Fibroblast of mammary gland (primary cell): Measurements from ENCODE around the gene IFT74.

Experiments used
- DNase-seq: peaks from one replicate; pipeline ENCODE4 v3.0.0-alpha.2; 2010; ENCODE audit warnings: low read depth
- H3K4me3 ChIP-seq: 2 replicates; pipeline ENCODE4 v1.5.1; 2011; ENCODE audit warnings: low read depth, mild to moderate bottlenecking, low read length, moderate library complexity; ENCODE audit not compliant: control insufficient read depth
- TF ChIP-seq, protein P1 (sequence below): conservative IDR thresholded peaks from 2 replicates; pipeline ENCODE4 v1.5.1; 2011; ENCODE audit warnings: low read depth, low read length, inconsistent platforms; ENCODE audit not compliant: control insufficient read depth, insufficient read depth

The IFT74 gene

GRCh38 chr9:27054125-27054524 lies 97.9 kb downstream of the IFT74 start:
- H3K4me3 ChIP-seq = no peak overlapping the region
- TF ChIP-seq, protein P1, sequence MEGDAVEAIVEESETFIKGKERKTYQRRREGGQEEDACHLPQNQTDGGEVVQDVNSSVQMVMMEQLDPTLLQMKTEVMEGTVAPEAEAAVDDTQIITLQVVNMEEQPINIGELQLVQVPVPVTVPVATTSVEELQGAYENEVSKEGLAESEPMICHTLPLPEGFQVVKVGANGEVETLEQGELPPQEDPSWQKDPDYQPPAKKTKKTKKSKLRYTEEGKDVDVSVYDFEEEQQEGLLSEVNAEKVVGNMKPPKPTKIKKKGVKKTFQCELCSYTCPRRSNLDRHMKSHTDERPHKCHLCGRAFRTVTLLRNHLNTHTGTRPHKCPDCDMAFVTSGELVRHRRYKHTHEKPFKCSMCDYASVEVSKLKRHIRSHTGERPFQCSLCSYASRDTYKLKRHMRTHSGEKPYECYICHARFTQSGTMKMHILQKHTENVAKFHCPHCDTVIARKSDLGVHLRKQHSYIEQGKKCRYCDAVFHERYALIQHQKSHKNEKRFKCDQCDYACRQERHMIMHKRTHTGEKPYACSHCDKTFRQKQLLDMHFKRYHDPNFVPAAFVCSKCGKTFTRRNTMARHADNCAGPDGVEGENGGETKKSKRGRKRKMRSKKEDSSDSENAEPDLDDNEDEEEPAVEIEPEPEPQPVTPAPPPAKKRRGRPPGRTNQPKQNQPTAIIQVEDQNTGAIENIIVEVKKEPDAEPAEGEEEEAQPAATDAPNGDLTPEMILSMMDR = no peak
- DNase-seq = no peak

DNA sequence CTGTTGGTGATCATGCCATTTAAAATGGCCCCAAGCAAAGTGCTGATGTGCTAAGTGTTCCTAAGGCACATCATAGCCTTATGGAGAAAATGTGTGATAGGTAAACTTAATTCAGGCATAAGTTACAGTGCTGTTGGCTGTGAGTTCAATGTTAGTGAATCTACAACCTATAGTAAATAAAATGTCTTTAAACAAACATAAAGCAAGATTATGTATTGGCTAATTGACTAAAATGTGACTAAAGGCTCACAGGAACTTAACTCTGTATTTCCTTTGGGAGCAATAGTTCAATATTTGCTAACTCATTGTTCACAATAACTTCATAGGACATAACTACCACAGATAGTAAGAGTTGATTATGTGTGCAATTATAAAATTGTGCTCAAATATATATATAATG lies 98.6 kb downstream of the IFT74 start:
- TF ChIP-seq, protein P1 = no peak
- no peak for DNase-seq
- no peak overlapping the region for H3K4me3 ChIP-seq

DNA sequence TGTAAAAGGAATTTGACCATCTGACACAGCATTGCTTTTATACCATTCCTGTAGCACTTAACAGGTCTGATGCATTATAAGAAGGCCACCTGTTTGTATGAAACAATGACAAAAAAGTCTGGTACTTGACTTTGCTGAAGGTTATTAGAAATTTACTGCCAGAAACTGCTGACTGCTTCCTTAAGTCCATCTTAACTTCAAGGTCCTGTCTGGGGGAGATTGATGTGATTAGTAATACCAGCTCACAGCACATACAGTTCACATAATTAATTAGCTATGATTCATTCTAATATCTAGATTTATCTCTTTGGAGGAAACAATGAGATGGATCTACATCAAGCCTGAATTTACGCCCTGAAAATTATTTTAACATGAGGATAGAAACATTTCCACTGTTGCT lies 103.2 kb downstream of the IFT74 start:
- H3K4me3 ChIP-seq = no peak overlapping the region
- TF ChIP-seq, protein P1 = no peak
- DNase-seq = peak; percentile 16

- no peak for DNase-seq
- H3K4me3 ChIP-seq = no peak overlapping the region
- TF ChIP-seq, protein P1 = no peak
Measured at GRCh38 chr9:27059907-27060306, 103.7 kb downstream of the IFT74 start.

GRCh38 chr9:27065288-27065687 lies 109.1 kb downstream of the IFT74 start:
- TF ChIP-seq, protein P1 = no peak
- H3K4me3 ChIP-seq = no peak overlapping the region
- DNase-seq = peak; percentile 12

DNA sequence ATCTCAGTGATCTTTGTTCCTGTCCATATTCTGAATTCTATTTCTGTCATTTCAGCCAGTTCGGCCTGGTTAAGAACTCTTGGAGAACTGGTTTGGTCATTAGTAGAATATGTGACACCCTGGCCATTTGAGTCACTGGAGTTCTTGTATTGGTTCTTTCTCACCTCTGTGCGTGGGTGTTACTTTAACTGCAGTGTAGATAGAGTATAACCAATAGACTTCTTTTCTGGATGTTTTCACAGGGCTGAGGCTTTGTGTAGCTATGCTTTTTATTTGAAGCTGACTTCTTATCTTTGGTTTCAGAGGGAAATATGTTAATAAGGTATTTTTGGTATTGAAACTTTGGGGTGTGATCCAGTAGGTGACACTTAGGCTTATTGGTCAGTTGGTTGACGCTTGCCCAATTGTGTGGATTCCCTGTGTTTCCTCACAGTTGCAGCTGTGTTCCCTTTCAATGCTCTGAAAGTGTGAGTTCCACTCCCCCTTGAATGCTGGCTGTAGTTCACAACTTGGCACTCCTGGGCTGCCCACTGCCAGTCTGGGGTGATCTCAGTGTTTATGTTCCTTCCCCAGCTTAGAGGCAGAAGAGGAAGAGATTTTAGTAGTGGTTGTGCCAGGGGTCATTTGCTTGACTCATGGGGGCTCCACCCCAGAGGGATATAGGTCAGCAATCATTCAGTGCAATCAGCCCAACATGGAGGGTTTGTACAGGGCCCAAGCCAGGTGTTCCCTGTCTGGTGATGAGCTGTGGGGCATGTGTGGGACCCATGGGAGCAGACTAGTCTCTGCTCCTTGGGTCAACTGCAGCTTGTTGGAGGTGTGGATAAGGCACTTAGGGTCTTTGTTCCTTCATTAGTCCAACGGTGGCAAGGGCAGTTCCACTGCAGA lies 117.9 kb downstream of the IFT74 start:
- no peak for DNase-seq
- H3K4me3 ChIP-seq = no peak overlapping the region
- TF ChIP-seq, protein P1 = no peak
